HepG2 (cell line): Measurements from ENCODE around the gene GNGT2. TPM values are rescaled to one million over a fixed set of nuclear protein-coding genes. Genes with fewer than 3 reads are reported as not detected.
A peak's percentile ranks its signal among the peaks of the same experiment; 100 is the strongest.

Source experiments
- ARID2 ChIP-seq: sonication (generic); formaldehyde crosslinking; IDR thresholded peaks from 2 replicates; pipeline ENCODE4 v1.8.1; 2022; ENCODE audit warnings: mild to moderate bottlenecking, missing genetic modification reagents, borderline replicate concordance
- CENPT ChIP-seq: sonication (generic); formaldehyde crosslinking; IDR thresholded peaks from 2 replicates; pipeline ENCODE4 v1.8.0; 2022; ENCODE audit warnings: low read depth, mild to moderate bottlenecking, moderate library complexity, missing genetic modification reagents
- FOXA3 ChIP-seq: IDR thresholded peaks from 2 replicates; pipeline ENCODE4 v1.6.1; 2016; ENCODE audit warnings: missing genetic modification reagents, missing compliant biosample characterization
- IKZF4 ChIP-seq: sonication (generic); formaldehyde crosslinking; IDR thresholded peaks from 2 replicates; pipeline ENCODE4 v1.5.1; 2020; ENCODE audit warnings: borderline replicate concordance, mild to moderate bottlenecking, low read depth, missing genetic modification reagents; ENCODE audit errors: not compliant biosample characterization
- IRF2 ChIP-seq: IDR thresholded peaks from 2 replicates; pipeline ENCODE4 v1.6.1; 2018; ENCODE audit warnings: missing genetic modification reagents, missing compliant biosample characterization
- KDM2A ChIP-seq: sonication (generic); formaldehyde crosslinking; IDR thresholded peaks from 2 replicates; pipeline ENCODE4 v1.4.0; 2020; ENCODE audit warnings: low read depth, missing genetic modification reagents, borderline replicate concordance
- LCORL ChIP-seq, 2 experiments: fragments of 450-650 bp in 1 of 2; sonication (generic) in 1 of 2; formaldehyde crosslinking in 1 of 2; IDR thresholded peaks; 2 replicates each; pipeline versions ENCODE4 v1.5.0 to v1.6.1; 2017 to 2020; ENCODE audit warnings: antibody characterized with exemption in 1 of 2, missing genetic modification reagents in 1 of 2
- NFIB ChIP-seq: sonication (generic); formaldehyde crosslinking; IDR thresholded peaks from 2 replicates; pipeline ENCODE4 v1.9.0; 2021; ENCODE audit warnings: missing genetic modification reagents, mild to moderate bottlenecking, borderline replicate concordance
- NFYC ChIP-seq: IDR thresholded peaks from 2 replicates; pipeline ENCODE4 v1.6.1; 2016; ENCODE audit warnings: missing genetic modification reagents, missing compliant biosample characterization
- NRL ChIP-seq: sonication (generic); formaldehyde crosslinking; IDR thresholded peaks from 2 replicates; pipeline ENCODE4 v1.5.0; 2020; ENCODE audit warnings: missing genetic modification reagents, mild to moderate bottlenecking, moderate library complexity, borderline replicate concordance
- PHB2 ChIP-seq: fragments of 450-650 bp; IDR thresholded peaks from 2 replicates; pipeline ENCODE4 v1.6.1; 2018; ENCODE audit not compliant: partially characterized antibody
- POGZ ChIP-seq: sonication (generic); formaldehyde crosslinking; IDR thresholded peaks from 2 replicates; pipeline ENCODE4 v1.4.0; 2020; ENCODE audit warnings: mild to moderate bottlenecking, missing genetic modification reagents
- REXO4 ChIP-seq: sonication (generic); formaldehyde crosslinking; IDR thresholded peaks from 2 replicates; pipeline ENCODE4 v1.8.0; 2022; ENCODE audit warnings: missing genetic modification reagents, mild to moderate bottlenecking, borderline replicate concordance
- TBX3 ChIP-seq: fragments of 450-650 bp; IDR thresholded peaks from 2 replicates; pipeline ENCODE4 v1.6.1; 2017; ENCODE audit warnings: antibody characterized with exemption, mild to moderate bottlenecking, inconsistent platforms, borderline replicate concordance
- TFE3 ChIP-seq: IDR thresholded peaks from 2 replicates; pipeline ENCODE4 v1.6.1; 2016
- THYN1 ChIP-seq: sonication (generic); formaldehyde crosslinking; IDR thresholded peaks from 2 replicates; pipeline ENCODE4 v1.8.1; 2023; ENCODE audit warnings: low read depth, mild to moderate bottlenecking, moderate library complexity, missing genetic modification reagents, borderline replicate concordance
- TRAFD1 ChIP-seq: sonication (generic); formaldehyde crosslinking; IDR thresholded peaks from 2 replicates; pipeline ENCODE4 v1.5.1; 2020; ENCODE audit warnings: missing genetic modification reagents, mild to moderate bottlenecking, borderline replicate concordance
- ZKSCAN8 ChIP-seq: IDR thresholded peaks from 2 replicates; pipeline ENCODE4 v1.6.1; 2016; ENCODE audit warnings: borderline replicate concordance, missing genetic modification reagents, missing compliant biosample characterization
- ZNF75D ChIP-seq: sonication (generic); formaldehyde crosslinking; IDR thresholded peaks from 2 replicates; pipeline ENCODE4 v1.8.1; 2023; ENCODE audit warnings: missing genetic modification reagents, mild to moderate bottlenecking, borderline replicate concordance
- ZNF773 ChIP-seq: sonication (generic); formaldehyde crosslinking; IDR thresholded peaks from 2 replicates; pipeline ENCODE4 v1.4.0; 2020; ENCODE audit warnings: missing genetic modification reagents, borderline replicate concordance
- ZSCAN25 ChIP-seq: sonication (generic); formaldehyde crosslinking; IDR thresholded peaks from 2 replicates; pipeline ENCODE4 v1.8.0; 2022; ENCODE audit warnings: mild to moderate bottlenecking, missing genetic modification reagents
- polyA plus RNA-seq, 8 experiments: library from polyadenylated mRNA; depleted of rRNA in 3 of 8; stranded (reverse) in 7 of 8; unstranded in 1 of 8; fragments of >200 nt; fragmentation: Illumina TruSeq in 4 of 8; extraction: Trizol in 4 of 8; gene quantifications; 2 replicates each; pipeline versions ENCODE4 v1.2.1 to v1.2.3, GENCODE V29; 2011 to 2016; ENCODE audit warnings: low read depth in 4 of 8, missing spikeins in 1 of 8, mixed read lengths in 1 of 8; ENCODE audit not compliant: insufficient read depth in 1 of 8
- total RNA-seq, 5 experiments: library from RNA; depleted of rRNA; stranded (reverse); fragments of >200 nt; fragmentation: Illumina TruSeq; extraction: Trizol; gene quantifications; 2 replicates each; pipeline ENCODE4 v1.2.3, GENCODE V29; 2016; ENCODE audit warnings: low read depth in 1 of 5
- TF ChIP-seq, protein P1 (sequence below): sonication (generic); formaldehyde crosslinking; IDR thresholded peaks from 2 replicates; pipeline ENCODE4 v1.4.0; 2020; ENCODE audit warnings: mild to moderate bottlenecking, missing genetic modification reagents

The GNGT2 gene
- total and polyA plus RNA-seq, 2 of the 13 experiments (the other 11 are each of a cell fraction or from before 2014, with no cell fraction given), result not detected

DNA sequence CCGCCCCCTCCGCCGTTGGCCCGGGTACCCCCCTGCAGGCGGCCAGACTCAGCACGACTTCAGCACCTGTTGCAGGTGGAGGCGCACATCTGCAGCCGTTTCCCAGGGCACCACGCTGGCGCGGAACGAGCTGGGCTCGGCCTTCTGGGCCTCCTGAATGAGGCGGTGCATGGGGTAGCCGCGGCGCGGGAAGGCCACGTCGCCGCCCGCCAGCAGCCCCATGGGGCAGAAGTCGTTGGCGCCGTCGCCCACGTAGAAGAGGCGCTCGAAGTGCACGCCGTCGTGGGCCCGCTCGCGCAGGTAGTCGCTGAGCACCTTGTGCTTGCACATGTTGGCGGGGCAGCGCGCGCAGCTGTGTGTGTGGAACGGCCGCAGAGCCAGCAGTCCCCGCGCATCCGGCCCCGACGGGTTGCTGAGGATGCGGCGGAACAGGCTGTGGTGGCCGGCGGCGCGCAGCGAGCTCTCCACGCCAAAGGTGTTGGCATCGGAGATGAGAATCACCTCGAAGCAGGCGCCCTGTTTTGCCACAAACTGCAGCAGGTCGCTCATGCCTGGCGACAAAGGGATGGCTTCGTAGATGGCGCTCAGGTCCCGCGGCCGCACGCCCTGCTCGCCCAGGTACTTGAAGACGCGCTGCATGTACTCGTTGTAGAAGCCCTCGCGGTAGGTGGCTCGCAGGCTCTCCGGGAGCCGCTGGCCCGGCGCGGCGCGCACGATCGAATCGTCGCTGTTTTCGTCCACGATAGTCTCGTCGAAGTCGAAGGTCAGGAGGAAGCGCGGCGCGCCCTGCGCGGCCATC is 14.0 kb upstream of the GNGT2 start (continued):
- TF ChIP-seq TRAFD1 (CRISPR knock-in tag) (no peak), TBX3 (no peak), ZNF75D (CRISPR knock-in tag) (no peak), ARID2 (CRISPR knock-in tag) (no peak), CENPT (0 out of 2 replicates have a peak, but pooled peaks have one; percentile 31), TFE3 (CRISPR knock-in tag) (no peak), KDM2A (CRISPR knock-in tag) (no peak), ZSCAN25 (CRISPR knock-in tag) (no peak), PHB2 (no peak), NRL (CRISPR knock-in tag) (no peak), IRF2 (CRISPR knock-in tag) (no peak), ZNF773 (CRISPR knock-in tag) (no peak), NFIB (CRISPR knock-in tag) (no peak), POGZ (CRISPR knock-in tag) (no peak), REXO4 (CRISPR knock-in tag) (no peak), FOXA3 (CRISPR knock-in tag) (no peak), THYN1 (CRISPR knock-in tag) (no peak), IKZF4 (CRISPR knock-in tag) (no peak), ZKSCAN8 (no peak), LCORL (IDR thresholded peaks at IDR 0.05) (no peak), LCORL (CRISPR knock-in tag; IDR thresholded peaks at IDR 0.05) (no peak), NFYC (no peak)
- TF ChIP-seq, protein P1, sequence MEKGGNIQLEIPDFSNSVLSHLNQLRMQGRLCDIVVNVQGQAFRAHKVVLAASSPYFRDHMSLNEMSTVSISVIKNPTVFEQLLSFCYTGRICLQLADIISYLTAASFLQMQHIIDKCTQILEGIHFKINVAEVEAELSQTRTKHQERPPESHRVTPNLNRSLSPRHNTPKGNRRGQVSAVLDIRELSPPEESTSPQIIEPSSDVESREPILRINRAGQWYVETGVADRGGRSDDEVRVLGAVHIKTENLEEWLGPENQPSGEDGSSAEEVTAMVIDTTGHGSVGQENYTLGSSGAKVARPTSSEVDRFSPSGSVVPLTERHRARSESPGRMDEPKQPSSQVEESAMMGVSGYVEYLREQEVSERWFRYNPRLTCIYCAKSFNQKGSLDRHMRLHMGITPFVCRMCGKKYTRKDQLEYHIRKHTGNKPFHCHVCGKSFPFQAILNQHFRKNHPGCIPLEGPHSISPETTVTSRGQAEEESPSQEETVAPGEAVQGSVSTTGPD (CRISPR knock-in tag), result no peak
